IPS-NIHi7 (cell line): ENCODE results near the gene MAPK6.
A peak's percentile ranks its signal among the peaks of the same experiment; 100 is the strongest.

Source experiments
- DNase-seq: peaks from one replicate; pipeline ENCODE4 v3.0.0; 2012; ENCODE audit warnings: mixed read lengths; ENCODE audit errors: extremely low spot score

MAPK6 gene

DNA sequence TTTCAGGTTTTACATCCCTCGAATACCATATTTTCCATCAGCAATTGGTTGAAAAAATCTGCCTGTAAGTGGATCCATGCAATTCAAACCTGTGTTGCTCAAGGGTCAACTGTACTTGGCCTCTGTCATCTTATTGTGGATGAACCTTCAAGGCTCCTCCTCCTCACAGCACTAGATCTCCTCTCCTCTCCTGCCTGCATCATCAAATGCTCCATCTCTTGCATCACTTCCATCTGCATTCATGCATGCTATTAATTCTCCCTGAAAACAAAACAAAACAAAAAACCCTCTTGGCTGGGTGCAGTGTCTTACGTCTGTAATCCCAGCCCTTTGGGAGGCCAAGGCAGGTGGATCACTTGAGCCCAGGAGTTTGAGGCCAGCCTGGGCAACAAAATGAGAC is 83.4 kb downstream of the MAPK6 start:
- no peak for DNase-seq

GRCh38 chr15:52103217-52104207 is 84.5 kb downstream of the MAPK6 start:
- no peak for DNase-seq

DNA sequence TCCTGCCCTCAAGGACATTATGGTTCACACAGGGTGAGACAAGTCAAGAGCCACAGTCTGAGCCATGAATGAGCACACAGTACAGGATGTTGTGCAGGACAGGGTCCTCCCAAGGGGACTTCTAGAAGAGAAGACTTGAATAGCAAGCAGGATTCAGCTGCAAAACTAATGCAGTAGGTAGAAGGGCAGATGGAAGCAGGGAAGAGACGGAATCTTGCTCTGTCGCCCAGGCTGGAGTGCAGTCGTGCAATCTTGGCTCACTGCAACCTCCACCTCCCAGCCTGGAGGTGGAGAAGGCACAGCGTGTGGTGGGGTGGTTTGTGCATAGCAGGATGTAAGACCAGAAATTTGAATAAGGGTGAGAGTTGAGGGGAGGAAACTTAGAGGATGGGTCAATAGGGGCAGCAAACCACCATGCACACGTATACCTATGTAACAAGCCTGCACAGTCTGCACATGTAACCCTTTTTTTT is 85.5 kb downstream of the MAPK6 start:
- DNase-seq = no peak

- DNase-seq = no peak
These were observed 86.8 kb downstream of the MAPK6 start for GRCh38 chr15:52105846-52106245.

GRCh38 chr15:52106641-52107040 is 87.6 kb downstream of the MAPK6 start:
- DNase-seq = no peak

GRCh38 chr15:52107238-52107637 is 88.2 kb downstream of the MAPK6 start:
- DNase-seq = no peak

GRCh38 chr15:52109559-52110451 is 90.8 kb downstream of the MAPK6 start:
- no peak for DNase-seq

DNA sequence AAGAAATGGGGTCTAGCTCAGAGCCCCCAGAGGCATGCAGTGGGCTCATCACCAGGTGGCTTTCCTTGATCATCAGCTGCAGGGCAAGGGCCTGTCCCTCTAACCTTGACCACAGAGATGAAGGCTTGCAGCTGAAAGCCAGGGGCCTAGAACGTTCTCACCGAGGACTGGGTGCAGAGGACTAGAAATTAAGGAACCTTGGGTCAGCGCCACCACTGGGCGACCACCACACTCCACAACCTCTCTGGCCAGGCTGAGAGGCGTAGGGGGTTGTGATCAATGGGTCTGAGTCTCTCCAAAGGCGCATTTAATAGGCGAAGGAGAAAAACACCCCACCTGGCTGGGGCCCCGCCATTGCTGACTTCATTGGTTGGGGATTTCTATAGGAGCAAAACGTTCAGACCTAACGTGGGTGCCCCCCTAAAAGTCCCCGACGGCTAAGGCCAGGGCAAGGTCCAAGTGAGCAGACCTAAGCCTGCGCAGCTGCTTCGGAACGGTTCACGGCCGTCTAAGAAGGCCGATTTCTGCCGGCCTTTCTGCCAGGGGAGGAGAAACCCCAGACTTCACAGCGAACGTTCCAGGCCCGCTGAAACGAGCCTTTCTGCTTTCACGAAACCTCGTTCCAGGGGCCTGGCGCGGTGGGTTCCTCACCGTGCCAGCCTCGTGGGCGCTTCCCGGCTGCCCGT is 92.6 kb downstream of the MAPK6 start:
- no peak for DNase-seq

DNA sequence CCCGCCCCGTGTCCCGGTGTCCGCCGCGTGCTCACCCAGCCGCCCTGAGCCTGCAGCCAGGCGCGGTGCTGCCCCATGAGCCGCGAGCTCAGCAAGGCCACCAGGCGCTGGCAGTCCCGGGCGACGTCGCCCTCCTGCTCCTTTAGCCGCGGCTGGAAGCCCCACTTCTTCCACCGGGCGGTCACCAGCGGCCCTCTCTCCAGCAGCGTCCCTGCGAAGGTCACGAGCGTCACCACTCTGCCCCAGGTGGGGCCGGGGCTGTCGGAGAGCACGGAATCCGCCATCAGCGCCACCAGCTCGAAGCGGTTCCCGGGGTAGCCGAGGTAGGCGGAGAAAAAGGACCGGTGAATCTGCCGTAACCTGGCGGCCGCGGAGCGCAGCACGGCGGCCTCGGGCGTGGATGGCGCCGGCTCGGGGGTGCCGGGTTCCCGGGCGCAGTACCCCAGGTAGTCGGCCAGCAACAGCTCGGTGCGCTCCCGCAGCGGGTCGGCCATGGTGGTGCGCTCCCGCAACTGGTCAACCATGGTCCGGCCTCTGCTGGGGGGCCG is 93.3 kb downstream of the MAPK6 start:
- DNase-seq = peak; percentile 54

GRCh38 chr15:52113235-52113634 is 94.2 kb downstream of the MAPK6 start:
- no peak for DNase-seq

DNA sequence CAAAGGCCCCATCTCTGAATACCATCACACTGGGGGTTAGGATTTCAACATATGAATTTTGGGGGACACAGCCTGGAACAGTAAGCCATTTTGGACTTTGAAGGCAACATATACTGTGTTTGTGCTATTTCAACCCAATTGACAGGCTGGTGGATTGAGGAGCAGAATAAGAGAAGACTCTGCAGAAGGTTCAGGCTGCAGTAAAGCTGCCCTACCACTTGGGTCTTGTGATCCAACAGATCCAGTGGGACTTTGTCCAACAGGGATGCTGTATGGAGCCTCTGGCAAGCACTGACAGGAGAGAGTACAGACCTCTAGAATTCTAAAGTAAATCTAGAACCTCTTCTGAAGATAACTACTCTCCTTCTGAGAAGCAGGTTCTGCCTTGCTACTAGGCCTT is 94.7 kb downstream of the MAPK6 start:
- no peak for DNase-seq

- DNase-seq = no peak
These were observed 95.4 kb downstream of the MAPK6 start for GRCh38 chr15:52114261-52115055.

GRCh38 chr15:52115598-52116427 is 96.8 kb downstream of the MAPK6 start:
- DNase-seq = no peak
